Transverse colon (tissue), 4 donors: ENCODE data around the gene PARP4. TPM values are rescaled to one million over a fixed set of nuclear protein-coding genes. Genes with fewer than 3 reads are reported as not detected.
"Not testable (repeated sequence)": the region's sequence is repeated elsewhere in the genome, so short reads cannot be mapped to it uniquely, and the experiment has no call there.

Experiments
- DNase-seq: peaks from one replicate; pipeline ENCODE4 v3.0.0-alpha.2; 2019
- H3K27ac ChIP-seq, 4 donors: fragments of 200-600 bp; sonication (generic); 2 replicates each; pipeline ENCODE4 v1.5.1; 2016 to 2018; ENCODE audit warnings: inconsistent platforms in 4 of 4
- H3K27me3 ChIP-seq: fragments of 200-600 bp; sonication (generic); 2 replicates; pipeline ENCODE4 v1.5.1; 2017; ENCODE audit warnings: inconsistent platforms
- H3K36me3 ChIP-seq, 4 donors: fragments of 200-600 bp; sonication (generic); 2 replicates each; pipeline ENCODE4 v1.5.1; 2017 to 2019; ENCODE audit warnings: inconsistent platforms in 4 of 4
- H3K4me1 ChIP-seq, 4 donors: fragments of 200-600 bp; sonication (generic); 2 replicates each; pipeline ENCODE4 v1.5.1; 2017 to 2020; ENCODE audit warnings: inconsistent platforms in 4 of 4
- H3K4me3 ChIP-seq, 4 donors: fragments of 200-600 bp; sonication (generic); 1 replicate in 1 of 4; 2 replicates in 3 of 4; pipeline versions ENCODE4 v1.5.1 to v1.6.1; 2017 to 2019; ENCODE audit warnings: inconsistent platforms in 4 of 4
- H3K9me3 ChIP-seq, 2 donors: fragments of 200-600 bp; sonication (generic); 2 replicates each; pipeline ENCODE4 v1.5.1; 2017 to 2019; ENCODE audit warnings: inconsistent platforms in 2 of 2
- WGBS, 2 donors: methylation state at CpG; one replicate each; pipeline ENCODE4 v1.1.5; 2018; ENCODE audit warnings: low coverage in 1 of 2; 5-methylcytosine and 5-hydroxymethylcytosine counted together
- in situ Hi-C, 4 donors: fragments of 200-750 bp; cut with MboI; loops; one replicate each; pipeline versions ENCODE4 v1.15.0 to v1.15.1; 2017; ENCODE audit warnings: low sequenced_read_pairs in 3 of 4, low pct_ligation_motif_present in 1 of 4, low pct_unique_long_range_greater_than_20kb in 1 of 4
- intact Hi-C: fragments of 100-400 bp; cut with DNase I; formaldehyde crosslinking; loops from one replicate; pipeline ENCODE4 v1.15.1; 2023; ENCODE audit warnings: low total_unique reads
- total RNA-seq, 4 donors: library from RNA; depleted of rRNA; stranded (reverse); fragments of >200 nt; gene quantifications; one replicate each; pipeline ENCODE4 v1.1.0, GENCODE V29; 2016

The PARP4 gene
- total RNA-seq, 4 donors from 2014 or later: 120 to 176 (median 147) TPM

DNA sequence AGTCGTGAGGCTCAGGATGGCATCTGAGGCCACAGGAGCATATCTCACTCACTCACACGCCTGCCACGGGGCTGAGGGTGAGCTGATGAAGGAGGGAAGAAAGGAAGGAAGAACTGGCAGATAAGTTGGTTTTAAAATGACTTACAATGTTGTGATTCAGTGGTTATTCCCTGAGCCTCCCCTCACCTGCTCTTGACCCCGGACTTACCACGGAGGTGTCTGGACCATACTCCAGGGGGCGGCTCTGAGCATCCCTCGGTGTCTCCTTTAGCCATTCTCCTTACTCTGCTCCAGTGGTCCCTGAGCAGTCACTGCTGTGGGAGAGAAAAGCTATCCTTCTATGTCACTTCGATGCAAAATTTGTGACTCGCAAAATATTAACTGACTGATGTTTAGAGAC is 141.3 kb downstream of the PARP4 start:
- in situ Hi-C loops: loop anchor here in 2 of 4 donors (25.0 kb wide), 1 partner anchor 1434 kb away; no protein-coding TSS in a partner anchor
- H3K27me3 ChIP-seq, DNase-seq, H3K4me3 ChIP-seq, H3K4me1 ChIP-seq, intact Hi-C loops, H3K9me3 ChIP-seq, H3K27ac ChIP-seq, H3K36me3 ChIP-seq: not testable (repeated sequence)
- WGBS, 2 donors: 81 to 84% methylated on average over 6 to 9 of the region's 9 CpGs

Other genes with a start within 250 kb of the PARP4 start
- gene C1QTNF9, start 203.2 kb downstream of the PARP4 start, total RNA-seq: under 1 TPM in 1 of 4 donors, not detected in 3; 0.48 TPM
- gene ATP12A, start 167.6 kb upstream of the PARP4 start, total RNA-seq: under 1 TPM in 1 of 4 donors, not detected in 3; 0.14 TPM